ENCODE measurements around the gene KCNH1.

Gene KCNH1

GRCh38 chr1:210866532-210866931 is 267.4 kb downstream of the KCNH1 start:
- no peak for DNase-seq (ENCODE audit: low spot score)

- no peak for DNase-seq (ENCODE audit: low spot score)
Observed at GRCh38 chr1:210857705-210858104, 276.2 kb downstream of the KCNH1 start.

- no peak for DNase-seq (ENCODE audit: low spot score)
Observed at GRCh38 chr1:210857146-210857663, 276.7 kb downstream of the KCNH1 start.

- DNase-seq (ENCODE audit: low spot score), result no peak
Observed at GRCh38 chr1:210855440-210855839, 278.5 kb downstream of the KCNH1 start.

GRCh38 chr1:210853276-210853675 is 280.7 kb downstream of the KCNH1 start:
- no peak for DNase-seq (ENCODE audit: low spot score)

GRCh38 chr1:210850556-210850955 is 283.4 kb downstream of the KCNH1 start:
- no peak for DNase-seq (ENCODE audit: low spot score)

- DNase-seq (ENCODE audit: low spot score), result no peak
Observed at GRCh38 chr1:210848474-210848873, 285.5 kb downstream of the KCNH1 start.

GRCh38 chr1:210841926-210842625 is 291.9 kb downstream of the KCNH1 start:
- DNase-seq (ENCODE audit: low spot score), result no peak

- no peak for DNase-seq (ENCODE audit: low spot score)
Observed at GRCh38 chr1:210830034-210831028, 303.6 kb downstream of the KCNH1 start.

- no peak for DNase-seq (ENCODE audit: low spot score)
Observed at GRCh38 chr1:210828996-210829596, 304.9 kb downstream of the KCNH1 start.

- no peak for DNase-seq (ENCODE audit: low spot score)
Observed at GRCh38 chr1:210827481-210827880, 306.5 kb downstream of the KCNH1 start.

- DNase-seq (ENCODE audit: low spot score), result no peak
Observed at GRCh38 chr1:210826686-210827085, 307.3 kb downstream of the KCNH1 start.

- DNase-seq (ENCODE audit: low spot score), result no peak
Observed at GRCh38 chr1:210822932-210823331, 311.0 kb downstream of the KCNH1 start.

GRCh38 chr1:210822241-210822640 is 311.7 kb downstream of the KCNH1 start:
- no peak for DNase-seq (ENCODE audit: low spot score)

- no peak for DNase-seq (ENCODE audit: low spot score)
Observed at GRCh38 chr1:210821615-210822014, 312.3 kb downstream of the KCNH1 start.

GRCh38 chr1:210819266-210819665 is 314.7 kb downstream of the KCNH1 start:
- no peak for DNase-seq (ENCODE audit: low spot score)

- DNase-seq (ENCODE audit: low spot score), result no peak
Observed at GRCh38 chr1:210817385-210818275, 316.3 kb downstream of the KCNH1 start.

GRCh38 chr1:210815641-210816550 is 318.1 kb downstream of the KCNH1 start:
- DNase-seq (ENCODE audit: low spot score), result no peak

- DNase-seq (ENCODE audit: low spot score), result no peak
Observed at GRCh38 chr1:210814382-210815123, 319.4 kb downstream of the KCNH1 start.

GRCh38 chr1:210801501-210801900 is 332.4 kb downstream of the KCNH1 start:
- DNase-seq (ENCODE audit: low spot score), result no peak

All from CD4-positive, alpha-beta T cell treated with Interleukin-2 at 100 ng/mL for 4 hours (primary cell).